Measurements from ENCODE around the gene ABCC10. TPM values are rescaled to one million over a fixed set of nuclear protein-coding genes. Genes with fewer than 3 reads are reported as not detected.
"Not testable (repeated sequence)": the region's sequence is repeated elsewhere in the genome, so short reads cannot be mapped to it uniquely, and the experiment has no call there.

The ABCC10 gene, protein sequence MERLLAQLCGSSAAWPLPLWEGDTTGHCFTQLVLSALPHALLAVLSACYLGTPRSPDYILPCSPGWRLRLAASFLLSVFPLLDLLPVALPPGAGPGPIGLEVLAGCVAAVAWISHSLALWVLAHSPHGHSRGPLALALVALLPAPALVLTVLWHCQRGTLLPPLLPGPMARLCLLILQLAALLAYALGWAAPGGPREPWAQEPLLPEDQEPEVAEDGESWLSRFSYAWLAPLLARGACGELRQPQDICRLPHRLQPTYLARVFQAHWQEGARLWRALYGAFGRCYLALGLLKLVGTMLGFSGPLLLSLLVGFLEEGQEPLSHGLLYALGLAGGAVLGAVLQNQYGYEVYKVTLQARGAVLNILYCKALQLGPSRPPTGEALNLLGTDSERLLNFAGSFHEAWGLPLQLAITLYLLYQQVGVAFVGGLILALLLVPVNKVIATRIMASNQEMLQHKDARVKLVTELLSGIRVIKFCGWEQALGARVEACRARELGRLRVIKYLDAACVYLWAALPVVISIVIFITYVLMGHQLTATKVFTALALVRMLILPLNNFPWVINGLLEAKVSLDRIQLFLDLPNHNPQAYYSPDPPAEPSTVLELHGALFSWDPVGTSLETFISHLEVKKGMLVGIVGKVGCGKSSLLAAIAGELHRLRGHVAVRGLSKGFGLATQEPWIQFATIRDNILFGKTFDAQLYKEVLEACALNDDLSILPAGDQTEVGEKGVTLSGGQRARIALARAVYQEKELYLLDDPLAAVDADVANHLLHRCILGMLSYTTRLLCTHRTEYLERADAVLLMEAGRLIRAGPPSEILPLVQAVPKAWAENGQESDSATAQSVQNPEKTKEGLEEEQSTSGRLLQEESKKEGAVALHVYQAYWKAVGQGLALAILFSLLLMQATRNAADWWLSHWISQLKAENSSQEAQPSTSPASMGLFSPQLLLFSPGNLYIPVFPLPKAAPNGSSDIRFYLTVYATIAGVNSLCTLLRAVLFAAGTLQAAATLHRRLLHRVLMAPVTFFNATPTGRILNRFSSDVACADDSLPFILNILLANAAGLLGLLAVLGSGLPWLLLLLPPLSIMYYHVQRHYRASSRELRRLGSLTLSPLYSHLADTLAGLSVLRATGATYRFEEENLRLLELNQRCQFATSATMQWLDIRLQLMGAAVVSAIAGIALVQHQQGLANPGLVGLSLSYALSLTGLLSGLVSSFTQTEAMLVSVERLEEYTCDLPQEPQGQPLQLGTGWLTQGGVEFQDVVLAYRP (N-terminal part only)
- 10 to 100 TPM; 47.1 to 53.2 TPM for total RNA-seq

DNA sequence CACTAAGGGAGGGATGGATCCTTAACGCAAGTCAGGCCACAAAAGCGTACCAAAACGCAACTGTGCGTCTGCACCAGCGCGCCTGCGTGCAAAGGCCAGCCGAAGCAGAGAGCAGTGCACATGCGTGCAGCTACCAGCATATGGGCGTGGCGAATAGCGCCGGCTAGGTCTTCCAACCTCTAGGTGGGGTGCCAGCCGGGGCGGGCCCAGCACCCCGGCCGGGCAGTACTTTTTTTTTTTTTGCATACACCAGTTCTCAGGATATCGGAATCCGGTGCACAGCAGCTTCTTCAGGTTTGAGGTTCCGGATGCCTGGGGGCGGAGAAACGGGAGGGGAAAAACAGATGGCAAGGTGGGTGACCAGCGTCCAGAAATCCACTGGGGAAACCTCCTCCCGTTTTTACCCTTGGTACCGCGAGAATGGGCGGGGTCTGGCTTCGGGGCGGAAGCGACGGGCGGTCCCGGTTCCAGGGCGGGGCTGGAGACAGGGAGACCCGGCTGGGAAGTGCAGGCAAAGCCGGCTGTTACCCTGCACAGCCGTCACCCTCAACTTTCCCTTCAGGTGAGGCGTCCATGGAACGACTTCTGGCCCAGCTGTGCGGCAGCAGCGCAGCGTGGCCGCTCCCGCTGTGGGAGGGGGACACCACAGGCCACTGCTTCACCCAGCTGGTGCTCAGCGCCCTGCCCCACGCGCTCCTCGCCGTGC is at the start of gene ABCC10:
Gene ABCC10 (plus strand): TSS at position 136 of the 706 bp plus-strand sequence. CDS start 438 bp downstream, at position 574.
- H3K9me3 Mint-ChIP-seq, result no peaks in the 10 kb centered on the region
- CTCF ChIA-PET, result interaction anchor here (0.6 to 1.8 kb wide), 8 partner anchors 9 to 891 kb away, joined by 3 to 6 read pairs (median 3); no protein-coding TSS in a partner anchor
- H3K27me3 Mint-ChIP-seq, result peaks cover under 1% of the 10 kb centered on the region
- POLR2A ChIA-PET, result interaction anchor here (0.6 to 0.7 kb wide), 2 partner anchors 29 to 57 kb away, joined by 4 to 7 read pairs; no protein-coding TSS in a partner anchor
- H3K4me3 Mint-ChIP-seq, result peak within 1 kb of the TSS; percentile 95
- H3K36me3 Mint-ChIP-seq (ENCODE audit: low read depth), result peaks cover 10% of the 10 kb centered on the region
- peaks cover 23% of the 10 kb centered on the region for H3K4me1 Mint-ChIP-seq
- DNase-seq, result peak; percentile 97
- peak within 1 kb of the TSS; percentile 97 for H3K27ac Mint-ChIP-seq

DNA sequence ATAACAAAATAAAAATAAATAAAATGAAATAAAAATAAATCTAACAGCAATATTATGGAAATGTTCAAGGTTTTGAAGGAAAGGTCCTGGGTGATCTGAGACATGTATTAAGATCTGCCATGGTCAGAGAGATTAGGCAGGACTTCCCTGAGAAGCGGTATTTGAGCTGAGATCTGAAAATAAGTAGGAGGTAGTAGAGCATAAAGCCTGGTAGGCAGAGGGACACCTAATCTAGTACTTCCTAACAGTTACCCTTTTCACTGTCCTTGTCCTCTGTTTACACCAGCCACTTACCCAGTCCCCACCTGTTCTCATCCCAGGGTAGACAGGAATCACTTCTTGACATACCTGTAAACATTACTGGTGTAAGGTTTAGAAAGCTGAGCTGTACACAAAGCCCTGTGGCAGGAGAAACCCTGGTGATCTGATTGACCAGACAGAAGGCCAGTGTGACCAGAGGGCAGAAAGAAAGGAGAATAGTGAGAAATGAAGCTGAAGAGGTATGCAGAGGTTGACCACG is 49.6 kb upstream of the ABCC10 start:
- ChIA-PET CTCF (interaction anchor here (1.0 to 1.5 kb wide), 3 partner anchors 8 to 149 kb away, joined by 3 to 6 read pairs (median 3); partner anchors contain the start of genes DNPH1 and ZNF318), POLR2A (no interaction called here)
- Mint-ChIP-seq H3K36me3 (ENCODE audit: low read depth) (peaks cover 9% of the 10 kb centered on the region), H3K27me3 (peaks cover 30% of the 10 kb centered on the region), H3K4me3 (no peak overlapping the region), H3K4me1 (peaks cover 30% of the 10 kb centered on the region), H3K9me3 (no peaks in the 10 kb centered on the region), H3K27ac (no peak overlapping the region)
- DNase-seq, result no peak

DNA sequence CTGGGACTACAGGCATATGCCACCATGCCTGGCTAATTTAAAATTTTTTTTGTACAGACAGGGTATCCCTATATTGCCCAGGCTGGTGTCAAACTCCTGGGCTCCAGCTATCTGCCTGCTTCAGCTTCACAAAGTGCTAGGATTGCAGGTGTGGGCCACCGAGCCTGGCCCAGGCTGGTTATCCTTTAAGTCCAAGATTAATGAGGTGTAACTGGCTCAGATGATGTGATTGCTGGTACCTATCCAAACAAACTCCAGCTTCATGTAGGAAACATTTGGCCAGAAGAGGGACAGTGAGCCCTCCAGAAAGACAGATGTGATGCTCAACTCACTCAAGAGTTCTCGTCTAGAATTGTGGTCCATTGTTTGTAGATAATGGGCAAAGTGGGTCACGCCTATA is 48.7 kb upstream of the ABCC10 start:
- peaks cover 2% of the 10 kb centered on the region for H3K9me3 Mint-ChIP-seq
- H3K27ac Mint-ChIP-seq, result no peak overlapping the region
- H3K36me3 Mint-ChIP-seq (ENCODE audit: low read depth), result peaks cover 9% of the 10 kb centered on the region
- H3K27me3 Mint-ChIP-seq, result peaks cover 30% of the 10 kb centered on the region
- POLR2A ChIA-PET, result interaction anchor here (0.7 kb wide), 1 partner anchor 109 kb away, joined by 4 read pairs; no protein-coding TSS in a partner anchor
- no peak for DNase-seq
- peaks cover 37% of the 10 kb centered on the region for H3K4me1 Mint-ChIP-seq
- H3K4me3 Mint-ChIP-seq, result no peak overlapping the region
- CTCF ChIA-PET, result interaction anchor here (0.6 to 1.5 kb wide), 3 partner anchors 9 to 67 kb away, joined by 3 to 6 read pairs (median 4); partner anchors contain the start of gene ZNF318

DNA sequence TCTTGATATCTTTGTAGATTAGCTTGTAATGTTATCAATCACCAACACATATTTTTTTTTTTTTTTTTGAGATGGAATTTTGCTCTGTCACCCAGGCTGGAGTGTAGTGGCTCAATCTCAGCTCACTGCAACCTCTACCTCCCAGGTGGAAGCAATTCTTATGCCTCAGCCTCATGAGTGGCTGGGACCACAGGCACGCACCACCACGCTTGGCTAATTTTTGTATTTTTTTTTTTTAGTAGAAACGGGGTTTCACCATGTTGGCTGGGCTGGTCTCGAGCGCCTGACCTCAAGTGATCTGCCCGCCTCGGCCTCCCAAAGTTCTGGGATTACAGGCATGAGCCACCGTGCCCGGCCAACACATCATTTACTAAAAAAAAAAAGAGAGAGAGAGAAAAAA is 46.5 kb upstream of the ABCC10 start:
- H3K4me3 Mint-ChIP-seq, H3K9me3 Mint-ChIP-seq, POLR2A ChIA-PET, DNase-seq: not testable (repeated sequence)
- peaks cover 53% of the 10 kb centered on the region for H3K4me1 Mint-ChIP-seq
- peaks cover 36% of the 10 kb centered on the region for H3K27me3 Mint-ChIP-seq
- H3K27ac Mint-ChIP-seq, result peak overlapping the region; percentile 61
- peaks cover 20% of the 10 kb centered on the region for H3K36me3 Mint-ChIP-seq (ENCODE audit: low read depth)
- CTCF ChIA-PET, result interaction anchor here (0.6 to 2.5 kb wide), 3 partner anchors 9 to 30 kb away, joined by 3 to 8 read pairs (median 4); no protein-coding TSS in a partner anchor

DNA sequence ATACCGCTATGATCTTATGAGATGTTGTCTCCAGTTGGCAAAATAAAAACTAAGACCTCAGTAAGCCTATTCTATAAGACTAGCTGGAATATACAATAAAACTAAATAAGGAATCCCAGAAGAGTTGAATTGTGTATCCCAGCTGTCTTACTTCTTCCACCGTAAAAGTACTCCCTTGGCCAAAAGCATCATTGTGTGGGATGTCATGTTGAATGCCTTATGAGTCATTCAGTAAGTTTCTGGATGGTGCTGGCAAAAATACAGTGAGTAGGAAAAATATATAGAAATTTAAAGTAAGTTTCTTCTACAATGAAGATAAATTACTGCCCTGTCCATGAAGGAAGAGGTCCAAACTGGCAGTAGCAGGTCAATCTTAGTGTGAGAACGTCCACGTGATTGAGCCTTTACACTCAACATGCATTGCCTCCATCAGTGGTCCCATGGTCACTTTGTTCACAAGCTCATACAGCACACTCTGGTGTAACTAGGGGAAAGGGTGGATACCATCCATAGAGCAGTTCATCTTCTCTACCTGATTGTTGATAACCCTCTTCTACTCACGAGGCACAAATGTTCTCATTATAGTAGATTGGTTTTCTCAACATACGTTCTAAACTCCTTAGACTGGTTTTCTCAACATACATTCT is 44.2 kb upstream of the ABCC10 start:
- no peak for DNase-seq
- peaks cover 4% of the 10 kb centered on the region for H3K9me3 Mint-ChIP-seq
- POLR2A ChIA-PET, result interaction anchor here (0.7 kb wide), 1 partner anchor 210 kb away, joined by 3 read pairs; no protein-coding TSS in a partner anchor
- CTCF ChIA-PET, result interaction anchor here (0.7 to 2.5 kb wide), 10 partner anchors 11 to 123 kb away, joined by 3 to 18 read pairs (median 4); partner anchors contain the start of genes ABCC10 and ZNF318
- H3K27ac Mint-ChIP-seq, result peak overlapping the region; percentile 93
- H3K4me1 Mint-ChIP-seq, result peaks cover 51% of the 10 kb centered on the region
- peaks cover 49% of the 10 kb centered on the region for H3K27me3 Mint-ChIP-seq
- peaks cover 20% of the 10 kb centered on the region for H3K36me3 Mint-ChIP-seq (ENCODE audit: low read depth)
- peak overlapping the region; percentile 41 for H3K4me3 Mint-ChIP-seq

DNA sequence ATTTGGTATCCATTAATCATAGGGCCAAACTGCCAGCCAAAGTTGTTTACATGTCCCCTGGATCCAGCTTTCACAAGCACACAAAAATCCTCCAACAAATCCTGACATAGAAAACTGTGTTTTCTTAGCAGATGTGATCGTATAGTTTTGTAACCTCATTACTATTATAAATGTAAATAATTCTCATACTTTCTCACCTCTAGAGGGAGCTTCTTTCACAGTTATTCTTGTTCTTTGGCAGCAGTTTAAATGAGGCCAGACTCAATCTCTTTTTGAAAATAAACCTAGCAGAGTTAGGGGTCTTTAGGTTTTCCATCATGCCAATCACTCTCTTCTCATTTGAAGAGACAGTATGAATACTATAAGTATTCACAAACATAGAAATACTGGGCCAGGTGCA is 40.8 kb upstream of the ABCC10 start:
- peaks cover 62% of the 10 kb centered on the region for H3K4me1 Mint-ChIP-seq
- DNase-seq, result no peak
- H3K9me3 Mint-ChIP-seq, result peaks cover 4% of the 10 kb centered on the region
- peaks cover 15% of the 10 kb centered on the region for H3K36me3 Mint-ChIP-seq (ENCODE audit: low read depth)
- H3K27ac Mint-ChIP-seq, result no peak overlapping the region
- ChIA-PET CTCF (interaction anchor here (0.9 to 1.4 kb wide), 5 partner anchors 17 to 91 kb away, joined by 3 to 6 read pairs (median 3); partner anchors contain the start of gene ZNF318), POLR2A (no interaction called here)
- H3K27me3 Mint-ChIP-seq, result peaks cover 55% of the 10 kb centered on the region
- H3K4me3 Mint-ChIP-seq, result no peak overlapping the region

DNA sequence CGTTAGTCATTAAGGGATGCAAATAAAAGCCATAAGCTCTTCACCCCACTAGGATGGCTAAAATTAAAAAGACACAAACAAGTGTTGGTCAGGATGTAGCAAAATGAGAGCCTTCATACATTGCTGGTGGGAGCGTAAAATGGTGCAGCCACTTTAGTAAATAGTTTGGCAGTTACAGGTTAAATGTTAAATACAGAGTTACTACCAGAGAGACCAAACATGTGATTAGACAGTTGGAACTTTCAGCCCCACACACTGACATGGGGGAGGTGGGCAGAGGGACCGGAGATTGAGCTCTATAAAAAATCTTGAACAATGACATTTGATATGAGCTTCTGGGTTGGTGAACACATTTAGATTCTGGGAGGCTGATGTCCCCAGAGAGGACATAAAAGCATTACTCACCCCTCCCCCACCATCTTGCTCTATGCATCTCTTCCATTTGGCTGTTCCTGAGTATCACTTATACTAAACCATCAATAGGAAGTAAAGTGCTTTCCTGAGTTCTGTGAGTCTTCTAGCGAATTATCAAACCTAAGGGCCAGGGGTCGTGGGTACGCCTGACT is 37.5 kb upstream of the ABCC10 start:
- ChIA-PET CTCF (interaction anchor here (0.6 to 1.3 kb wide), 6 partner anchors 12 to 181 kb away, joined by 3 to 9 read pairs (median 4); partner anchors contain the start of gene ZNF318), POLR2A (interaction anchor here (0.6 kb wide), 2 partner anchors 10 to 497 kb away, joined by 3 read pairs; no protein-coding TSS in a partner anchor)
- H3K27ac Mint-ChIP-seq, result no peak overlapping the region

DNA sequence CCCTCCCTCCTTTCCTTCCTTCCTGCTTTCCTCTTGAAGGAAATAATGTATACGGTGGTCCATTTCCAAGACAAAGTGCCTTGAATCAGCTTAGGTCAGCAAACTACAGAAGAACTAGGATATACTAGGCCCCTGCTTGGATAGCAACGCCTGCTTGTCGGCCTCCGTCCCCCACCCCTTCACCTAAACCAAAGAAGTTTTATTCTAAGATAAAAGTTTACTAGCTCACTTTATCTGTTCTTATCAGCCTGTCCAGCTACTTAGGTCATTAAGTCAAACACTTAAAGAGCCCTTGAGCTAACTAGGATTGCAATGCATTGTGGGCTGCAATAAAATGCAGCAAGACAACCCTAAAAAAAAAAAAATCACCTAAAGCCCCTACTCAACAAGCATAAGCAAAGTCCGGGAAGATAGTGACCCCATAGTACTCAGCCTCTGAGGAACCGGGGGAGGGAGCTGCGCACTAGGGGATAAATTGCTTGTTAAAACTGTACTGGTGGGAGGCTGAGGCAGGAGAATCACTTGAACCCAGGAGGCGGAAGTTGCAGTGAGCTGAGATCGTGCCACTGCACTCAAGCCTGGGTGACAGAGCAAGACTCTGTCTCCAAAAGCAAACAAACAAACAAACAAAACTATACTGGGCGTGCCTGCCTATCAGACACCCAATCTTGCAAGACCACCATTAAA is 36.4 kb upstream of the ABCC10 start:
- H3K9me3 Mint-ChIP-seq; H3K27ac Mint-ChIP-seq; DNase-seq; H3K36me3 Mint-ChIP-seq (ENCODE audit: low read depth): not testable (repeated sequence)
- ChIA-PET POLR2A (interaction anchor here (0.6 kb wide), 1 partner anchor 137 kb away, joined by 3 read pairs; no protein-coding TSS in a partner anchor), CTCF (interaction anchor here (0.6 to 0.9 kb wide), 2 partner anchors 41 to 111 kb away, joined by 3 to 4 read pairs; no protein-coding TSS in a partner anchor)
- peaks cover 26% of the 10 kb centered on the region for H3K4me1 Mint-ChIP-seq
- peaks cover 75% of the 10 kb centered on the region for H3K27me3 Mint-ChIP-seq
- H3K4me3 Mint-ChIP-seq, result peak overlapping the region; percentile 16

More for the DNA sequence above, 37.5 kb upstream of the ABCC10 start:
- Mint-ChIP-seq H3K27me3 (peaks cover 77% of the 10 kb centered on the region), H3K9me3 (no peaks in the 10 kb centered on the region), H3K36me3 (ENCODE audit: low read depth) (peaks cover 5% of the 10 kb centered on the region), H3K4me1 (peaks cover 33% of the 10 kb centered on the region), H3K4me3 (no peak overlapping the region)
- no peak for DNase-seq

DNA sequence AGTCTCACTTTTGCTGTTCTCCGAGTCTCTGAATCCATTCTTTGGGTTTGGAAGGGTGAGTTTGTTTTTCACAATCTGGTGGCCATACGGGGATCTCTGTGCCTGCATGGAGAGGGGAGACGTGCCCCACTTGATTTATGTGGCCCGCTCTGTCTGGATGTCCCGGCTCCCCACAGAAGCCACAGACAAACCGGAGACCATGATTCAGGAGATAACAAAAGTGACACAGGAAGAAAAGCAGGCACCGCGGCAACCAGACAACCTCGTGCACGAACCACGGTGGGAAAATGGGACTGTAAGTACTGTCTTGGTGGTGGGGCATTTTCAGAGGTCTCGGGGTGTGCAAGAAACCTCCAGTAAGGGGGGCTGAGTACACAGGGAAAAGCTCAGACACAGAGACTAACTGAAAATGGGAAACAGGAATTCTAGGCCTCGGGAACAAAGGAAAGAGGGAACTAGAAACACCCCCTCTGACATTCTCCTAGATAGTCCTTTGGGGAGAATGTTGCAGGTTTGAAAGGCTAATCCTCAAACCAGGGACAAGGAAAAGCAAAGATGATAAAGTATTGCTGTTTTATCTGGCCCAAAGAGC is 35.8 kb upstream of the ABCC10 start:
- Mint-ChIP-seq H3K9me3 (no peaks in the 10 kb centered on the region), H3K27me3 (peaks cover 75% of the 10 kb centered on the region), H3K27ac (peak overlapping the region; percentile 54), H3K4me1 (peaks cover 20% of the 10 kb centered on the region), H3K36me3 (ENCODE audit: low read depth) (no peaks in the 10 kb centered on the region), H3K4me3 (peak overlapping the region; percentile 30)
- ChIA-PET POLR2A (interaction anchor here (0.6 kb wide), 2 partner anchors 135 to 137 kb away, joined by 3 read pairs; no protein-coding TSS in a partner anchor), CTCF (interaction anchor here (0.6 to 0.9 kb wide), 2 partner anchors 40 to 110 kb away, joined by 3 to 4 read pairs; no protein-coding TSS in a partner anchor)
- DNase-seq, result peak; percentile 56
